ENCODE data around the gene ENKD1. TPM values are rescaled to one million over a fixed set of nuclear protein-coding genes. Genes with fewer than 3 reads are reported as not detected.

The ENKD1 gene
- total and polyA plus RNA-seq, 2 experiments from 2014 or later: 11.6 to 11.8 TPM

- H3K9me3 Mint-ChIP-seq: no peaks in the 10 kb centered on the region
- Histone ChIP-seq H3K9me2 (ENCODE audit: insufficient read depth) (no peaks in the 10 kb centered on the region), H3F3A (replicated peaks; ENCODE audit: low read depth) (0 out of 2 replicates have a peak, but pooled peaks cover 4% of the 10 kb centered on the region), H3K4me2 (no peak overlapping the region), H3K4me1 (ENCODE audit: insufficient read depth) (no peaks in the 10 kb centered on the region), H4K20me1 (replicated peaks; ENCODE audit: insufficient read depth) (no peaks in the 10 kb centered on the region; the same call in 1 of the 2 replicates), H3K27me3 (ENCODE audit: insufficient read depth) (no peaks in the 10 kb centered on the region), H3K27ac (ENCODE audit: low read depth) (no peak overlapping the region), H3K36me3 (ENCODE audit: insufficient read depth) (no peaks in the 10 kb centered on the region), H2AFZ (no peak overlapping the region), H3K4me3 (no peak overlapping the region), H3K79me2 (replicated peaks; ENCODE audit: insufficient read depth) (no peaks in the 10 kb centered on the region)
- DNase-seq (ENCODE audit: low spot score): no peak
- H3K4me1 Mint-ChIP-seq: 0 out of 3 replicates have a peak, but pooled peaks cover 3% of the 10 kb centered on the region
- no peaks in the 10 kb centered on the region for H3K36me3 Mint-ChIP-seq (ENCODE audit: low read depth)
- H3K4me3 Mint-ChIP-seq: no peak overlapping the region
- no peak overlapping the region for H3K27ac Mint-ChIP-seq
- ATAC-seq: no peak
- peaks cover 17% of the 10 kb centered on the region for H3K27me3 Mint-ChIP-seq (ENCODE audit: insufficient read depth, low read depth, poor library complexity)
- no peak for TF ChIP-seq JUNB (IDR thresholded peaks at IDR 0.05; ENCODE audit: unreplicated experiment)
- no peak for TF ChIP-seq EZH2phosphoT487 (IDR thresholded peaks at IDR 0.05; ENCODE audit: unreplicated experiment)
- no peak for TF ChIP-seq ZNF462 (CRISPR knock-in tag; IDR thresholded peaks at IDR 0.05)
- TF ChIP-seq CREB1 (CRISPR knock-in tag; IDR thresholded peaks at IDR 0.05; ENCODE audit: low read depth): no peak
- TF ChIP-seq REST (IDR thresholded peaks at IDR 0.05; ENCODE audit: unreplicated experiment): no peak
- TF ChIP-seq NANOG (IDR thresholded peaks at IDR 0.05; ENCODE audit: borderline replicate concordance): no peak
- TF ChIP-seq STAT1 (IDR thresholded peaks at IDR 0.05; ENCODE audit: unreplicated experiment): no peak
- TF ChIP-seq EZH2 (IDR thresholded peaks at IDR 0.05; ENCODE audit: low read depth, unreplicated experiment): no peak
- TF ChIP-seq ZNF114 (CRISPR knock-in tag; IDR thresholded peaks at IDR 0.05): no peak
- TF ChIP-seq ZNF331 (CRISPR knock-in tag; IDR thresholded peaks at IDR 0.05; ENCODE audit: low read depth): no peak
- no peak for TF ChIP-seq CTCF (conservative IDR thresholded peaks at IDR 0.05; ENCODE audit: low read depth in 2 of 2)
- TF ChIP-seq POLR2AphosphoS5 (IDR thresholded peaks at IDR 0.05; ENCODE audit: low read depth): no peak
- no peak for TF ChIP-seq ETS1 (IDR thresholded peaks at IDR 0.05)
Observed at GRCh38 chr16:67674851-67675578, 8.5 kb upstream of the ENKD1 start.

Data from GM23338 (cell line).